Loucy (cell line): ENCODE measurements around the gene CD84.
"Not testable (repeated sequence)": the region's sequence is repeated elsewhere in the genome, so short reads cannot be mapped to it uniquely, and the experiment has no call there.

Source experiments
- H2AFZ ChIP-seq: fragments of 200-600 bp; sonication (generic); 2 replicates; pipeline ENCODE4 v1.6.0; 2016; ENCODE audit warnings: antibody characterized with exemption, mild to moderate bottlenecking, low read length, moderate library complexity
- H3F3A ChIP-seq: fragments of 200-600 bp; 2 replicates; pipeline ENCODE4 v1.6.0; 2016; ENCODE audit warnings: antibody characterized with exemption, low read depth, mild to moderate bottlenecking
- H3K27me3 ChIP-seq: fragments of 200-600 bp; sonication (generic); 2 replicates; pipeline ENCODE4 v1.6.1; 2014; ENCODE audit warnings: low read length, mild to moderate bottlenecking; ENCODE audit not compliant: insufficient read depth, poor library complexity, severe bottlenecking
- H3K36me3 ChIP-seq: fragments of 200-600 bp; sonication (generic); 2 replicates; pipeline ENCODE4 v1.6.1; 2016; ENCODE audit warnings: low read length; ENCODE audit not compliant: insufficient read depth
- H3K4me1 ChIP-seq: fragments of 200-600 bp; sonication (generic); 2 replicates; pipeline ENCODE4 v1.5.1; 2014; ENCODE audit warnings: low read length, mild to moderate bottlenecking; ENCODE audit not compliant: insufficient read depth, poor library complexity, severe bottlenecking
- H3K4me2 ChIP-seq: fragments of 200-600 bp; sonication (generic); 2 replicates; pipeline ENCODE4 v1.6.0; 2014; ENCODE audit warnings: antibody characterized with exemption, low read length, low read depth, mild to moderate bottlenecking; ENCODE audit not compliant: poor library complexity, severe bottlenecking
- H3K4me3 ChIP-seq: fragments of 200-600 bp; sonication (generic); 2 replicates; pipeline ENCODE4 v1.5.1; 2014; ENCODE audit warnings: low read length, mild to moderate bottlenecking, mixed read lengths; ENCODE audit not compliant: poor library complexity, severe bottlenecking
- H3K79me2 ChIP-seq: fragments of 200-600 bp; sonication (generic); 2 replicates; pipeline ENCODE4 v1.6.1; 2014; ENCODE audit warnings: low read length; ENCODE audit not compliant: insufficient read depth
- H3K9ac ChIP-seq: fragments of 200-600 bp; sonication (generic); 2 replicates; pipeline ENCODE4 v1.6.0; 2014; ENCODE audit warnings: mild to moderate bottlenecking, low read depth, low read length, moderate library complexity; ENCODE audit not compliant: poor library complexity, severe bottlenecking
- H3K9me2 ChIP-seq: fragments of 200-600 bp; sonication (generic); replicated peaks from 2 replicates; pipeline ENCODE4 v1.6.1; 2016; ENCODE audit warnings: low read depth, low read length, mixed read lengths
- H3K9me3 ChIP-seq: fragments of 200-600 bp; sonication (generic); 2 replicates; pipeline ENCODE4 v1.6.1; 2014; ENCODE audit warnings: mild to moderate bottlenecking, antibody characterized with exemption, low read length, low read depth; ENCODE audit not compliant: insufficient read depth
- H4K20me1 ChIP-seq: fragments of 200-600 bp; sonication (generic); 2 replicates; pipeline ENCODE4 v1.6.0; 2014; ENCODE audit warnings: antibody characterized with exemption, low read length, mild to moderate bottlenecking; ENCODE audit not compliant: insufficient read depth, poor library complexity, severe bottlenecking
- CTCF ChIP-seq: fragments of 200-600 bp; sonication (generic); conservative IDR thresholded peaks from 2 replicates; pipeline ENCODE4 v1.5.1; 2014; ENCODE audit warnings: mild to moderate bottlenecking, antibody characterized with exemption, low read length
- EZH2phosphoT487 ChIP-seq: fragments of 200-600 bp; IDR thresholded peaks from 2 replicates; pipeline ENCODE4 v1.6.1; 2018; ENCODE audit warnings: antibody characterized with exemption, mild to moderate bottlenecking, moderate library complexity, borderline replicate concordance

CD84 gene

GRCh38 chr1:160567341-160567740 lies 12.0 kb downstream of the CD84 start:
- peaks cover 3% of the 10 kb centered on the region; the same call in 1 of the 2 replicates for H3K9me3 ChIP-seq
- H3K4me3 ChIP-seq: peak overlapping the region; percentile 48
- no peak overlapping the region for H2AFZ ChIP-seq
- H3K9me2 ChIP-seq: no peaks in the 10 kb centered on the region
- H3F3A ChIP-seq: peaks cover 3% of the 10 kb centered on the region; the same call in 1 of the 2 replicates
- H3K9ac ChIP-seq: peak overlapping the region; percentile 54
- TF ChIP-seq EZH2phosphoT487: no peak
- no peak for TF ChIP-seq CTCF
- no peaks in the 10 kb centered on the region for H3K79me2 ChIP-seq
- peaks cover 60% of the 10 kb centered on the region for H3K4me1 ChIP-seq
- peaks cover 37% of the 10 kb centered on the region for H3K27me3 ChIP-seq
- no peaks in the 10 kb centered on the region for H4K20me1 ChIP-seq
- no peaks in the 10 kb centered on the region for H3K36me3 ChIP-seq
- H3K4me2 ChIP-seq: peak overlapping the region; percentile 67

- Histone ChIP-seq H3K9me3 (peaks cover 3% of the 10 kb centered on the region; the same call in 1 of the 2 replicates), H3K36me3 (no peaks in the 10 kb centered on the region), H3K27me3 (peaks cover 25% of the 10 kb centered on the region), H3F3A (peaks cover 3% of the 10 kb centered on the region; the same call in 1 of the 2 replicates), H2AFZ (no peak overlapping the region), H3K4me3 (no peak overlapping the region), H3K9ac (no peak overlapping the region), H3K79me2 (no peaks in the 10 kb centered on the region), H4K20me1 (no peaks in the 10 kb centered on the region), H3K4me1 (peaks cover 53% of the 10 kb centered on the region), H3K9me2 (no peaks in the 10 kb centered on the region), H3K4me2 (no peak overlapping the region)
- TF ChIP-seq EZH2phosphoT487 (no peak), CTCF (no peak)
These were observed 13.7 kb downstream of the CD84 start for GRCh38 chr1:160565564-160565963.

- H3K9me2 ChIP-seq, H3K4me2 ChIP-seq, H3K79me2 ChIP-seq, H3K36me3 ChIP-seq, H2AFZ ChIP-seq, H3K9ac ChIP-seq, H3K9me3 ChIP-seq, H3K4me3 ChIP-seq, H4K20me1 ChIP-seq, H3F3A ChIP-seq: not testable (repeated sequence)
- Histone ChIP-seq H3K4me1 (peaks cover 49% of the 10 kb centered on the region), H3K27me3 (peaks cover 10% of the 10 kb centered on the region)
These were observed 16.1 kb downstream of the CD84 start for GRCh38 chr1:160563230-160563629.

GRCh38 chr1:160562745-160563144 lies 16.6 kb downstream of the CD84 start:
- peaks cover 10% of the 10 kb centered on the region for H3K27me3 ChIP-seq
- not testable (repeated sequence) for H2AFZ ChIP-seq, H4K20me1 ChIP-seq, H3K9me2 ChIP-seq, H3F3A ChIP-seq, H3K9ac ChIP-seq, H3K4me2 ChIP-seq, H3K9me3 ChIP-seq, H3K4me3 ChIP-seq, H3K36me3 ChIP-seq, H3K79me2 ChIP-seq
- H3K4me1 ChIP-seq: peaks cover 52% of the 10 kb centered on the region
